Osteoblast (primary cell): Measurements from ENCODE around the gene FBXW7. TPM values are rescaled to one million over a fixed set of nuclear protein-coding genes. Genes with fewer than 3 reads are reported as not detected.

Experiments
- DNase-seq: peaks from one replicate; pipeline ENCODE4 v3.0.0; 2011; ENCODE audit warnings: low spot score, mixed read lengths; ENCODE audit not compliant: insufficient read length; ENCODE audit errors: missing footprints
- H2AFZ ChIP-seq: 2 replicates; pipeline ENCODE4 v1.6.0; 2011; ENCODE audit warnings: mild to moderate bottlenecking, low read length
- H3K27ac ChIP-seq: 2 replicates; pipeline ENCODE4 v1.5.1; 2011; ENCODE audit warnings: mild to moderate bottlenecking, low read depth, low read length, moderate library complexity
- H3K27me3 ChIP-seq: 2 replicates; pipeline ENCODE4 v1.6.0; 2012; ENCODE audit warnings: mild to moderate bottlenecking, control low read depth, inconsistent platforms, low read length, moderate library complexity; ENCODE audit not compliant: insufficient read depth
- H3K36me3 ChIP-seq: 2 replicates; pipeline ENCODE4 v1.5.1; 2011; ENCODE audit warnings: mild to moderate bottlenecking, low read length, control low read depth, moderate library complexity; ENCODE audit not compliant: insufficient read depth
- H3K4me1 ChIP-seq: 2 replicates; pipeline ENCODE4 v1.5.1; 2011; ENCODE audit warnings: mild to moderate bottlenecking, low read length, control low read depth, moderate library complexity; ENCODE audit not compliant: insufficient read depth
- H3K4me2 ChIP-seq: 2 replicates; pipeline ENCODE4 v1.6.0; 2011; ENCODE audit warnings: mild to moderate bottlenecking, low read length; ENCODE audit not compliant: insufficient read depth
- H3K4me3 ChIP-seq: fragments of 200-600 bp; sonication (generic); 3 replicates; pipeline ENCODE4 v1.5.1; 2012; ENCODE audit warnings: mild to moderate bottlenecking, low read length, inconsistent platforms; ENCODE audit not compliant: insufficient read depth
- H3K79me2 ChIP-seq: 2 replicates; pipeline ENCODE4 v1.6.0; 2012; ENCODE audit warnings: mild to moderate bottlenecking, low read length, control low read depth, inconsistent platforms; ENCODE audit not compliant: insufficient read depth
- H3K9me3 ChIP-seq: 2 replicates; pipeline ENCODE4 v1.5.1; 2011; ENCODE audit warnings: low read depth, low read length, control low read depth
- H4K20me1 ChIP-seq: 2 replicates; pipeline ENCODE4 v1.6.0; 2012; ENCODE audit warnings: mild to moderate bottlenecking, low read length, control low read depth; ENCODE audit not compliant: insufficient read depth
- total RNA-seq: library from RNA; depleted of rRNA; stranded (reverse); fragments of >200 nt; gene quantifications from 2 replicates; pipeline ENCODE4 v1.2.3, GENCODE V29; 2012
- TF ChIP-seq, protein P1 (sequence below): IDR thresholded peaks from 2 replicates; pipeline ENCODE4 v1.5.1; 2011; ENCODE audit warnings: mild to moderate bottlenecking, low read depth, low read length, moderate library complexity; ENCODE audit errors: extremely low read depth

FBXW7 gene
- total RNA-seq, 1 donor: 74.9 TPM

DNA sequence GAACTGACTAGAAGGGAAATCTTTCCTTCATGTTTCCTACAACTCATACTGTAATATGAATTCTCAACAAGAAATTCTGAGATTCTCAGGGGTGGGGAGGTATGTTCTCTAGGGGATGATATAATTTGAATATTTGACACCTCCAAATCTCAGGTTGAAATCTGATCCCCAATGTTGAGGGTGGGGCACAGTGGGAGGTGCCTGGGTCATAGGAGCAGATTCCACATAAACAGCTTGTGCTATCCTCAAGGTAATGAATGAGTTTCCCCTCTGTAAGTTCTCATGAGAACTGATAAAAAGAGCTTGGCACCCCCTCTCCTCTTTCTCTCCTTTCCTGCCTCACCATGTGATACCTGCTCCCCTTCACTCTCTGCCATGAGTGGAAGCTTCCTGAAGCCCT is 21.5 kb downstream of the FBXW7 start:
- H3K79me2 ChIP-seq: peaks cover 47% of the 10 kb centered on the region
- H3K4me2 ChIP-seq: no peak overlapping the region
- H3K27ac ChIP-seq: no peak overlapping the region
- TF ChIP-seq, protein P1, sequence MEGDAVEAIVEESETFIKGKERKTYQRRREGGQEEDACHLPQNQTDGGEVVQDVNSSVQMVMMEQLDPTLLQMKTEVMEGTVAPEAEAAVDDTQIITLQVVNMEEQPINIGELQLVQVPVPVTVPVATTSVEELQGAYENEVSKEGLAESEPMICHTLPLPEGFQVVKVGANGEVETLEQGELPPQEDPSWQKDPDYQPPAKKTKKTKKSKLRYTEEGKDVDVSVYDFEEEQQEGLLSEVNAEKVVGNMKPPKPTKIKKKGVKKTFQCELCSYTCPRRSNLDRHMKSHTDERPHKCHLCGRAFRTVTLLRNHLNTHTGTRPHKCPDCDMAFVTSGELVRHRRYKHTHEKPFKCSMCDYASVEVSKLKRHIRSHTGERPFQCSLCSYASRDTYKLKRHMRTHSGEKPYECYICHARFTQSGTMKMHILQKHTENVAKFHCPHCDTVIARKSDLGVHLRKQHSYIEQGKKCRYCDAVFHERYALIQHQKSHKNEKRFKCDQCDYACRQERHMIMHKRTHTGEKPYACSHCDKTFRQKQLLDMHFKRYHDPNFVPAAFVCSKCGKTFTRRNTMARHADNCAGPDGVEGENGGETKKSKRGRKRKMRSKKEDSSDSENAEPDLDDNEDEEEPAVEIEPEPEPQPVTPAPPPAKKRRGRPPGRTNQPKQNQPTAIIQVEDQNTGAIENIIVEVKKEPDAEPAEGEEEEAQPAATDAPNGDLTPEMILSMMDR: no peak
- H4K20me1 ChIP-seq: peaks cover 8% of the 10 kb centered on the region
- no peaks in the 10 kb centered on the region for H3K36me3 ChIP-seq
- H2AFZ ChIP-seq: no peak overlapping the region
- peaks cover 16% of the 10 kb centered on the region for H3K4me1 ChIP-seq
- DNase-seq: no peak
- H3K9me3 ChIP-seq: no peaks in the 10 kb centered on the region
- H3K4me3 ChIP-seq: no peak overlapping the region
- H3K27me3 ChIP-seq: no peaks in the 10 kb centered on the region

DNA sequence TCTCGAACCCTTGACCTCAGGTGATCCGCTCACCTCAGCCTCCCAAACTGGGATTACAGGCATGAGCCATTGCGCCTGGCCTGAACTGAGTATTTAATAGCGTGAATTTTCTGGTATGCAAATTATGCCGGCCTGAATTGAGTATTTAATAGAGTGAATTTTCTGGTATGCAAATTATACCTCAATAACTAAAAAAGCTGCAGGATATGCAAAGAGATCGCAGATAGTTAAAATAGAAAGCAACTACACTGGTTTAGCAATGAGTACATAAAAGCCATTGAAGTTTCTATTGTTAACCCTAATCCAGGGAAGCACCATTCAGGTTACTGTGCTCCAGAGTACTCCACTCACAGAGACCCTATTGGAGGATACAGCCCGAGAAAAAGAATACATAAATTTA is 22.8 kb downstream of the FBXW7 start:
- H3K27me3 ChIP-seq: no peaks in the 10 kb centered on the region
- no peaks in the 10 kb centered on the region for H3K9me3 ChIP-seq
- peaks cover 54% of the 10 kb centered on the region for H3K79me2 ChIP-seq
- no peak overlapping the region for H2AFZ ChIP-seq
- peaks cover 8% of the 10 kb centered on the region for H4K20me1 ChIP-seq
- no peaks in the 10 kb centered on the region for H3K36me3 ChIP-seq
- no peak overlapping the region for H3K27ac ChIP-seq
- H3K4me1 ChIP-seq: peaks cover 16% of the 10 kb centered on the region
- no peak overlapping the region for H3K4me2 ChIP-seq
- DNase-seq: no peak
- no peak overlapping the region for H3K4me3 ChIP-seq
- TF ChIP-seq, protein P1: no peak

DNA sequence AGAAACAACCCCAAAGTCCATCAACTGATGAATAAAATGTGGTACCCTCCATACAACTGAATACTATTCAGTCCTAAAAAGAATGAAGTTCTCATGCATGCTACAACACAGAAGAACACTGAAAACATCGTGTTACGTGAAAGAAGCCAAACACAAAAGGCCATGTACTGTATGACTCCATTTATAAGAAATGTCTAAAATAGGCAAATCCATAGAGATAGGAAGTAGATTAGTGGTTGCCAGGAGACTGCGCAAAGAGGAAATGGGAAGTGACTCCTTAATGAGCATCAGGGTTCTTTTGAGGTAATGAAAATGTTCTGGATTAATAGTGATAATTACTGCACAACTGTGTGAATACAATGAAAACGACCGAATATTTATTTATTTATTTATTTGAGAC is 23.4 kb downstream of the FBXW7 start:
- H3K27ac ChIP-seq: no peak overlapping the region
- TF ChIP-seq, protein P1: no peak
- no peaks in the 10 kb centered on the region for H3K27me3 ChIP-seq
- peaks cover 8% of the 10 kb centered on the region for H4K20me1 ChIP-seq
- H3K4me1 ChIP-seq: peaks cover 16% of the 10 kb centered on the region
- peaks cover 56% of the 10 kb centered on the region for H3K79me2 ChIP-seq
- no peaks in the 10 kb centered on the region for H3K9me3 ChIP-seq
- H3K36me3 ChIP-seq: no peaks in the 10 kb centered on the region
- no peak overlapping the region for H3K4me3 ChIP-seq
- H2AFZ ChIP-seq: no peak overlapping the region
- DNase-seq: no peak
- no peak overlapping the region for H3K4me2 ChIP-seq

DNA sequence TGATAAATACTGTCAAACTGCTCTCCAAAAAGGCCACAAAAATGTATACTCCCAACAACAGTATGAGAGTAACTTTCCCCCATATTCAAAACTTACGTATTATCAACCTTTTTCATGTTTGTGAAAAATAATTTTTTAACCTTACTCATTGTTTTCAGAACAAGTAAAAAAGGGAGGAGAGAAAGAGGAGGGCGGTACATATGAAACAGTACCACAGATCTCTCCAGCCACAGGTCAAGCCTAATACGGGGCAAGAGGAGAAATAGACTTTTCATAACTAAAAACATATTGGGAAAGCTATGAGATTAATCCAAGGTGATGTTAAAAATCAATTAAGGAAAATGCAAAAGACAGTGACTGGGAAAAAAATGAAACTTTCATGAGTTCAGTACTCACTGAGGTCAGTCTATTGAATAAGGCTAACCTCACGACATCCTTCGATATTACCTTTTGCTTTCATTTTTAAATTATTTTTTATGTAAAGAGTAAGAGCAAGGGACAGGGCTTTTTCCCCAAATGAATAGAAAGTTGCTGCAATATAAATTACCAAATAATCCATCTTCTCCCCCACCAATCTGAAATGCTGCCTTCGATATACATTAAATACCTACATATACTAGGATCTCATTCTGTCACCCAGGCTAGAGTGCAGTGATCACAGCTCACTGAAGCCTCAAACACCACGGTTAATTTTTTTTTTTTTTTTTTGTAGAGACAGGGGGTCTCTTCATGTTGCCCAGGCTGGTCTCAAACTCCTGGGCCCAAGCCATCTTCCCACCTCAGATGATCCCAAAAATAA is 25.3 kb downstream of the FBXW7 start:
- Histone ChIP-seq H3K4me1 (peaks cover 8% of the 10 kb centered on the region), H3K27ac (no peak overlapping the region), H3K9me3 (no peaks in the 10 kb centered on the region), H3K4me3 (no peak overlapping the region), H3K27me3 (no peaks in the 10 kb centered on the region), H4K20me1 (peaks cover 5% of the 10 kb centered on the region), H3K36me3 (no peaks in the 10 kb centered on the region), H3K4me2 (no peak overlapping the region), H2AFZ (no peak overlapping the region), H3K79me2 (peaks cover 67% of the 10 kb centered on the region)
- TF ChIP-seq, protein P1: no peak
- DNase-seq: no peak
